B cell (primary cell): ENCODE measurements around the gene RARB. TPM values are rescaled to one million over a fixed set of nuclear protein-coding genes. Genes with fewer than 3 reads are reported as not detected.

Experiments used
- ATAC-seq: fragments of 200-7000 bp; cut with Tn5 transposase; one replicate; pipeline ENCODE4 v1.10.0; 2021; ENCODE audit warnings: low read depth, mild to moderate bottlenecking, moderate number of reproducible peaks, moderate library complexity
- CTCF ChIA-PET: fragments of 350-600 bp; sonication (Branson Sonifier 250); formaldehyde crosslinking; loops from one replicate; lab custom pipeline; 2021; ENCODE audit warnings: antibody characterized with exemption, inconsistent platforms; lab: Charles Lee
- POLR2A ChIA-PET: fragments of 350-600 bp; sonication (Branson Sonifier 250); formaldehyde crosslinking; loops from one replicate; lab custom pipeline; 2021; ENCODE audit warnings: antibody characterized with exemption; lab: Charles Lee
- DNase-seq: peaks from one replicate; pipeline ENCODE4 v3.0.0; 2013
- H2AFZ ChIP-seq: 2 replicates; pipeline ENCODE4 v1.6.1; 2012; ENCODE audit warnings: mild to moderate bottlenecking, low read depth, low read length; ENCODE audit not compliant: insufficient read depth, poor library complexity, severe bottlenecking
- H3K27ac ChIP-seq, 2 donors: 1 replicate in 1 of 2; 2 replicates in 1 of 2; pipeline ENCODE4 v1.5.1; 2012 to 2013; ENCODE audit warnings: low read length in 2 of 2, mild to moderate bottlenecking in 2 of 2, moderate library complexity in 1 of 2
- H3K27me3 ChIP-seq, 4 experiments: fragments of 200-600 bp in 1 of 4; sonication (generic) in 1 of 4; replicated peaks in 1 of 4; 1 replicate in 2 of 4; 2 replicates in 2 of 4; pipeline versions ENCODE4 v1.6.1 to v1.7.0; 2013 to 2016; ENCODE audit warnings: low read length in 3 of 4, mild to moderate bottlenecking in 2 of 4, mixed read lengths in 1 of 4, moderate library complexity in 1 of 4; ENCODE audit not compliant: insufficient read depth in 4 of 4, control insufficient read depth in 3 of 4; ENCODE audit errors: control extremely low read depth in 1 of 4
- H3K36me3 ChIP-seq, 2 experiments: replicated peaks in 1 of 2; 1 replicate in 1 of 2; 2 replicates in 1 of 2; pipeline versions ENCODE4 v1.6.1 to v1.7.1; 2013; ENCODE audit warnings: low read length in 1 of 2; ENCODE audit not compliant: insufficient read depth in 2 of 2, control insufficient read depth in 1 of 2; ENCODE audit errors: control extremely low read depth in 1 of 2, extremely low read depth in 1 of 2
- H3K4me1 ChIP-seq, 2 donors: fragments of 200-600 bp in 1 of 2; sonication (generic) in 1 of 2; 1 replicate in 1 of 2; 2 replicates in 1 of 2; pipeline versions ENCODE4 v1.5.1 to v1.6.1; 2013 to 2017; ENCODE audit warnings: low read length in 2 of 2; ENCODE audit not compliant: control insufficient read depth in 2 of 2, insufficient read depth in 2 of 2
- H3K4me2 ChIP-seq: replicated peaks from 2 replicates; pipeline ENCODE3; 2012; ENCODE audit warnings: mild to moderate bottlenecking, low read depth, low read length; ENCODE audit not compliant: poor library complexity, severe bottlenecking
- H3K4me3 ChIP-seq, 5 experiments: fragments of 200-600 bp in 1 of 5; sonication (generic) in 1 of 5; 1 replicate in 3 of 5; 2 replicates in 2 of 5; pipeline versions ENCODE4 v1.5.1 to v1.7.0; 2011 to 2016; ENCODE audit warnings: low read length in 4 of 5, mild to moderate bottlenecking in 4 of 5, low read depth in 2 of 5, control low read depth in 1 of 5, moderate library complexity in 1 of 5; ENCODE audit not compliant: insufficient read depth in 1 of 5; ENCODE audit errors: control extremely low read depth in 1 of 5, extremely low read depth in 1 of 5
- H3K79me2 ChIP-seq: fragments of 200-600 bp; sonication (generic); one replicate; pipeline ENCODE4 v1.6.0; 2016; ENCODE audit warnings: low read length; ENCODE audit not compliant: control insufficient read depth, insufficient read depth
- H3K9ac ChIP-seq: fragments of 200-600 bp; sonication (generic); 2 replicates; pipeline ENCODE4 v1.6.1; 2017; ENCODE audit warnings: mild to moderate bottlenecking, low read length, moderate library complexity
- H3K9me3 ChIP-seq, 3 donors: one replicate each; pipeline versions ENCODE4 v1.6.1 to v1.7.1; 2013; ENCODE audit warnings: low read length in 2 of 3; ENCODE audit not compliant: control insufficient read depth in 2 of 3, insufficient read depth in 1 of 3; ENCODE audit errors: control extremely low read depth in 1 of 3
- H4K20me1 ChIP-seq: 2 replicates; pipeline ENCODE4 v1.6.0; 2012; ENCODE audit warnings: mild to moderate bottlenecking, low read length; ENCODE audit not compliant: insufficient read depth, control insufficient read depth, poor library complexity, severe bottlenecking
- H3K27ac Mint-ChIP-seq: one replicate; pipeline ENCODE4 v1.8.0; 2021; ENCODE audit warnings: mixed read lengths
- H3K27me3 Mint-ChIP-seq: one replicate; pipeline ENCODE4 v1.8.0; 2021; ENCODE audit warnings: mixed read lengths
- H3K4me1 Mint-ChIP-seq: one replicate; pipeline ENCODE4 v1.8.0; 2021; ENCODE audit warnings: mixed read lengths
- H3K4me3 Mint-ChIP-seq: one replicate; pipeline ENCODE4 v1.8.0; 2021; ENCODE audit warnings: mixed read lengths
- H3K9me3 Mint-ChIP-seq: one replicate; pipeline ENCODE4 v1.8.0; 2022; ENCODE audit warnings: mixed read lengths; ENCODE audit not compliant: insufficient read depth
- EZH2 ChIP-seq: IDR thresholded peaks from 2 replicates; pipeline ENCODE4 v1.6.1; 2012; ENCODE audit warnings: borderline replicate concordance, low read depth, mild to moderate bottlenecking, moderate library complexity, low read length; ENCODE audit not compliant: insufficient read depth, poor library complexity, severe bottlenecking
- WGBS: methylation state at CpG from one replicate; pipeline ENCODE4 v1.1.5; 2013; ENCODE audit warnings: missing lambda C conversion rate; ENCODE audit not compliant: insufficient coverage; 5-methylcytosine and 5-hydroxymethylcytosine counted together
- intact Hi-C: fragments of 100-400 bp; cut with micrococcal nuclease; formaldehyde crosslinking; loops from one replicate; pipeline ENCODE4 v1.10.0; 2022
- polyA plus RNA-seq: library from polyadenylated mRNA; depleted of rRNA; stranded (reverse); fragments of >200 nt; gene quantifications from 2 replicates; pipeline ENCODE4 v1.2.3, GENCODE V29; 2012
- total RNA-seq, 2 donors: library from RNA; stranded (reverse); fragments of 120-200 nt in 1 of 2; gene quantifications; 1 replicate in 1 of 2; 2 replicates in 1 of 2; pipeline versions ENCODE4 v1.2.3 to v1.2.4, GENCODE V29; 2013 to 2022
- TF ChIP-seq, protein P1 (sequence below): fragments of 200-600 bp; IDR thresholded peaks from one replicate; pipeline ENCODE4 v1.8.0; 2022; ENCODE audit warnings: antibody characterized with exemption, mild to moderate bottlenecking

RARB gene
- total and polyA plus RNA-seq, 2 donors (not counting 1 experiment from before 2014, with no cell fraction given): not detected

DNA sequence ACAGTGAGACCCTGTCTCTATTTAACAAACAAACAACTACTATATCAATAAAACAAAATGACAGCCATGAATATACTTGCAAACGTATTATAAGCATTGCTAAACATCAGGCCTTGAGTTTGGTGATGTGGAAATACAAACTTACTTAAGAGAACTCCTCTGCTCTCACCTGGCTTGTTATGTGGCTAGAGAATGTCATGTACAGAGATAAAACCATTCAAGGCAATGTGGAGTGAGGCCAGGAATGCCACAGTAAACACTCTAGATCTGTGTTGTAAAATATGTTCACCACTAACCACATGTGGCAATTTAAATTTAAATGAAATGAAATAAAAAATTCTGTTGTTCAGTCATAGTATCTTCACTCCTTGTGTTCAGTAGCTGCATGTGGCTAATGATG lies 22.7 kb upstream of the RARB start:
- Mint-ChIP-seq H3K4me3 (no peak overlapping the region), H3K27me3 (no peaks in the 10 kb centered on the region), H3K4me1 (no peaks in the 10 kb centered on the region), H3K27ac (no peak overlapping the region), H3K9me3 (peaks cover 3% of the 10 kb centered on the region)
- H3K79me2 ChIP-seq: no peaks in the 10 kb centered on the region
- no CpG with 5 or more reads among the region's 1 CpG for WGBS
- no peaks in the 10 kb centered on the region for H3K36me3 ChIP-seq
- intact Hi-C loops: no loop called here
- no peak overlapping the region for H3K27ac ChIP-seq
- H2AFZ ChIP-seq: no peak overlapping the region
- ChIA-PET POLR2A (no interaction called here), CTCF (no interaction called here)
- H3K4me2 ChIP-seq: no peak overlapping the region
- no peak for DNase-seq
- TF ChIP-seq, protein P1, sequence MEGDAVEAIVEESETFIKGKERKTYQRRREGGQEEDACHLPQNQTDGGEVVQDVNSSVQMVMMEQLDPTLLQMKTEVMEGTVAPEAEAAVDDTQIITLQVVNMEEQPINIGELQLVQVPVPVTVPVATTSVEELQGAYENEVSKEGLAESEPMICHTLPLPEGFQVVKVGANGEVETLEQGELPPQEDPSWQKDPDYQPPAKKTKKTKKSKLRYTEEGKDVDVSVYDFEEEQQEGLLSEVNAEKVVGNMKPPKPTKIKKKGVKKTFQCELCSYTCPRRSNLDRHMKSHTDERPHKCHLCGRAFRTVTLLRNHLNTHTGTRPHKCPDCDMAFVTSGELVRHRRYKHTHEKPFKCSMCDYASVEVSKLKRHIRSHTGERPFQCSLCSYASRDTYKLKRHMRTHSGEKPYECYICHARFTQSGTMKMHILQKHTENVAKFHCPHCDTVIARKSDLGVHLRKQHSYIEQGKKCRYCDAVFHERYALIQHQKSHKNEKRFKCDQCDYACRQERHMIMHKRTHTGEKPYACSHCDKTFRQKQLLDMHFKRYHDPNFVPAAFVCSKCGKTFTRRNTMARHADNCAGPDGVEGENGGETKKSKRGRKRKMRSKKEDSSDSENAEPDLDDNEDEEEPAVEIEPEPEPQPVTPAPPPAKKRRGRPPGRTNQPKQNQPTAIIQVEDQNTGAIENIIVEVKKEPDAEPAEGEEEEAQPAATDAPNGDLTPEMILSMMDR: no peak
- no peak for TF ChIP-seq EZH2
- no peaks in the 10 kb centered on the region for H3K9me3 ChIP-seq
- H3K4me1 ChIP-seq: no peaks in the 10 kb centered on the region
- H3K4me3 ChIP-seq: no peak overlapping the region
- H3K27me3 ChIP-seq: no peaks in the 10 kb centered on the region
- no peak for ATAC-seq
- H4K20me1 ChIP-seq: no peaks in the 10 kb centered on the region
- H3K9ac ChIP-seq: no peak overlapping the region

DNA sequence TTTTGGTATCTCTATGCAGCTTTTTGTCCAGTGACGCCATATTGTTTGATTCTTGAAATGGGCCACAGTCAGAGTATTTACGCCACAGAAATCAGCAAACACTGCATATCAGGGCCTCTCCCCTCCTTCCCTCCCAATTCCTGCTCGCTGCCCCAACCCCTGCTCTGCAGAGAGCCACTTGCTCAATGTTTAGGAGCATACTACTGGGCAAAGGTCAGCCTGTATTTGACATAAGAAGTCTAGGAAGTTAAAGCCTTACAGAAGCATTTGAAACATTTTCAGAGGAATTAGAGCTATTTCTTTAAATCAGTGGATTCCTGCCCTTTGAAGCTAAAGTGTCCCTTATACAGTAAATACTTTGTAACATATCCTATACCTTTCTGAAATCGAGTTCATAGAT lies 17.4 kb upstream of the RARB start:
- ATAC-seq: no peak
- no peaks in the 10 kb centered on the region for H3K27me3 Mint-ChIP-seq
- no peak overlapping the region for H3K27ac Mint-ChIP-seq

More for the DNA sequence above, 17.4 kb upstream of the RARB start:
- Histone ChIP-seq H4K20me1 (no peaks in the 10 kb centered on the region), H3K9ac (no peak overlapping the region), H3K4me2 (no peak overlapping the region), H3K36me3 (no peaks in the 10 kb centered on the region), H3K79me2 (no peaks in the 10 kb centered on the region), H3K9me3 (no peaks in the 10 kb centered on the region), H3K27me3 (no peaks in the 10 kb centered on the region), H2AFZ (no peak overlapping the region), H3K4me1 (no peaks in the 10 kb centered on the region), H3K27ac (no peak overlapping the region), H3K4me3 (no peak overlapping the region)
- no peak for DNase-seq
- H3K4me1 Mint-ChIP-seq: no peaks in the 10 kb centered on the region
- H3K9me3 Mint-ChIP-seq: no peaks in the 10 kb centered on the region
- H3K4me3 Mint-ChIP-seq: no peak overlapping the region
- intact Hi-C loops: no loop called here
- ChIA-PET CTCF (no interaction called here), POLR2A (no interaction called here)
- 93% methylated on average over 2 of the region's 4 CpGs for WGBS
- TF ChIP-seq, protein P1: no peak
- no peak for TF ChIP-seq EZH2
